GM12892 (cell line): ENCODE measurements around the gene GEMIN8.

Experiments used
- POLR2A ChIP-seq: IDR thresholded peaks from 2 replicates; pipeline ENCODE4 v1.6.1; 2011; ENCODE audit warnings: low read depth, low read length, control low read depth
- POLR2AphosphoS5 ChIP-seq: IDR thresholded peaks from 2 replicates; pipeline ENCODE4 v1.6.1; 2011; ENCODE audit warnings: low read depth, low read length, control low read depth

DNA sequence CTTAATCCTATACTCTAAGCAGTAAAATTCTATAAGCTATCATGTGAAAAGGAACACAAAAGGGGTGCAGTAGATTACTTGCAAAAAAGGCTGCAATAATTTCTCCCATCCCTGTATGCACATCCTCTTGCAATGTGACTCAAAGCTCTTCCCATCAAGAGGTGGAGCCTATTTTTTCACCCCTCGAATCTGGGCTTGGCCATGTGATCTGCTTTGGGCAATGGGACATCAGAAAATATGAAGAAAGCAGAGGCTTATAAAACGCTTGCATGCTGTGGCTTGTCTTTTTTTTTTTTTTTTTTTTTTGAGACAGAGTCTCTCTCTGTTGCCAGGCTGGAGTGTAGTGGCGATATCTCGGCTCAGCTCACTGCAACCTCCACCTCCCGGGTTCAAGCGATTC, 33.0 kb downstream of the GEMIN8 start:
- TF ChIP-seq POLR2A (no peak), POLR2AphosphoS5 (no peak)
